Neural cell (in vitro differentiated cells): Measurements from ENCODE around the gene SH3TC1.

Experiments used
- EP300 ChIP-seq: fragments of 450-650 bp; conservative IDR thresholded peaks from 2 replicates; pipeline ENCODE4 v1.6.1; 2014; ENCODE audit warnings: antibody characterized with exemption, mild to moderate bottlenecking, moderate library complexity; ENCODE audit not compliant: poor library complexity, severe bottlenecking
- EZH2 ChIP-seq: fragments of 200-600, 300-800 bp; shearing (Covaris generic), sonication (generic); IDR thresholded peaks from 2 replicates; pipeline ENCODE4 v1.6.1; 2014; ENCODE audit warnings: antibody characterized with exemption, low read length, borderline replicate concordance, mild to moderate bottlenecking; ENCODE audit not compliant: insufficient read depth, poor library complexity, severe bottlenecking
- MXI1 ChIP-seq: fragments of 450-650 bp; conservative IDR thresholded peaks from 2 replicates; pipeline ENCODE4 v1.6.1; 2014; ENCODE audit warnings: antibody characterized with exemption, mild to moderate bottlenecking; ENCODE audit not compliant: poor library complexity, severe bottlenecking
- RAD21 ChIP-seq: fragments of 450-650 bp; conservative IDR thresholded peaks from 2 replicates; pipeline ENCODE4 v1.6.1; 2014; ENCODE audit warnings: antibody characterized with exemption, mild to moderate bottlenecking, moderate library complexity
- SMC3 ChIP-seq: fragments of 450-650 bp; conservative IDR thresholded peaks from 2 replicates; pipeline ENCODE4 v1.6.1; 2014; ENCODE audit warnings: antibody characterized with exemption, mild to moderate bottlenecking, moderate library complexity; ENCODE audit not compliant: poor library complexity
- TF ChIP-seq, protein P1 (sequence below): fragments of 450-650 bp; IDR thresholded peaks from 2 replicates; pipeline ENCODE4 v1.5.1; 2014; ENCODE audit warnings: antibody characterized with exemption, mild to moderate bottlenecking, moderate library complexity; ENCODE audit not compliant: poor library complexity, severe bottlenecking

DNA sequence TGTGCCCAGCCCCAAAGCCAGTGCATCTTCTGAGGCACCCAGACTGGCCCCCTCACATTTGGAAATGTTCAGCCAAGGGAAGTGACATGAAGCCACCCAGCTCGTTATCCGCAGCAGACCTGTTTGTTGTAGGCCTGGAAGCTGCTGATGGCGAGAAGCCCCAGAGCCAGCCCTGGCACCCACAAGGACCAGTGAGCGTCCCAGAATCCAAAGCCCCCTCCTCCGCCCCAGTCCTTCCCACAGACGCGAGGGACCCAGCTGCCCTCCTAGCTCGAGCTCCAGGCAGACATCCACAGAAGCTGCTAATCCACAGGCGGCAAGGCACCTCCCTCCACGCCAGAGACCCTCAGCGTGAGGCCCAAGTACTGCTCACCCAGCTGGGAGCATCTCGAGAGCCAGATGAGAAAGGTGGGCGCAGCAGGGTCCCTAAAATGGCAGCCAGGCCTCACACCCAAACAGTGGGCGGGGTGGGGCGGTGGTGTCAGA is 47.9 kb upstream of the SH3TC1 start:
- no peak for TF ChIP-seq EP300
- TF ChIP-seq RAD21 = no peak
- no peak for TF ChIP-seq SMC3
- TF ChIP-seq, protein P1, sequence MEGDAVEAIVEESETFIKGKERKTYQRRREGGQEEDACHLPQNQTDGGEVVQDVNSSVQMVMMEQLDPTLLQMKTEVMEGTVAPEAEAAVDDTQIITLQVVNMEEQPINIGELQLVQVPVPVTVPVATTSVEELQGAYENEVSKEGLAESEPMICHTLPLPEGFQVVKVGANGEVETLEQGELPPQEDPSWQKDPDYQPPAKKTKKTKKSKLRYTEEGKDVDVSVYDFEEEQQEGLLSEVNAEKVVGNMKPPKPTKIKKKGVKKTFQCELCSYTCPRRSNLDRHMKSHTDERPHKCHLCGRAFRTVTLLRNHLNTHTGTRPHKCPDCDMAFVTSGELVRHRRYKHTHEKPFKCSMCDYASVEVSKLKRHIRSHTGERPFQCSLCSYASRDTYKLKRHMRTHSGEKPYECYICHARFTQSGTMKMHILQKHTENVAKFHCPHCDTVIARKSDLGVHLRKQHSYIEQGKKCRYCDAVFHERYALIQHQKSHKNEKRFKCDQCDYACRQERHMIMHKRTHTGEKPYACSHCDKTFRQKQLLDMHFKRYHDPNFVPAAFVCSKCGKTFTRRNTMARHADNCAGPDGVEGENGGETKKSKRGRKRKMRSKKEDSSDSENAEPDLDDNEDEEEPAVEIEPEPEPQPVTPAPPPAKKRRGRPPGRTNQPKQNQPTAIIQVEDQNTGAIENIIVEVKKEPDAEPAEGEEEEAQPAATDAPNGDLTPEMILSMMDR = no peak
- no peak for TF ChIP-seq MXI1
- TF ChIP-seq EZH2 = no peak
